NCI-H1694 (cell line): ENCODE results near the gene SNAI3.

Experiments
- DNase-seq: peaks from one replicate; lab custom pipeline; 2025; lab: John Stamatoyannopoulos, UW

The SNAI3 gene

GRCh38 chr16:88665570-88665969, 20.7 kb downstream of the SNAI3 start:
- DNase-seq = no peak

GRCh38 chr16:88665148-88665547, 21.2 kb downstream of the SNAI3 start:
- no peak for DNase-seq

GRCh38 chr16:88662843-88663606, 23.3 kb downstream of the SNAI3 start, which contains the start of gene MVD:
Gene MVD (minus strand): TSS chr16:88663091. CDS start chr16:88663080, 11 bp downstream.
- DNase-seq = peak; percentile 89

GRCh38 chr16:88662222-88662842, 24.0 kb downstream of the SNAI3 start:
- DNase-seq = no peak

GRCh38 chr16:88661468-88661867, 24.8 kb downstream of the SNAI3 start:
- no peak for DNase-seq

- DNase-seq = no peak
Observed at GRCh38 chr16:88659160-88659559, 27.1 kb downstream of the SNAI3 start.

- no peak for DNase-seq
Observed at GRCh38 chr16:88658714-88659113, 27.6 kb downstream of the SNAI3 start.

- no peak for DNase-seq
Observed at GRCh38 chr16:88657371-88657770, 28.9 kb downstream of the SNAI3 start.

- DNase-seq = no peak
Observed at GRCh38 chr16:88656291-88656980, 29.9 kb downstream of the SNAI3 start.

GRCh38 chr16:88655733-88656281, 30.5 kb downstream of the SNAI3 start:
- no peak for DNase-seq

- no peak for DNase-seq
Observed at GRCh38 chr16:88655053-88655732, 31.1 kb downstream of the SNAI3 start.

- no peak for DNase-seq
Observed at GRCh38 chr16:88654363-88655052, 31.8 kb downstream of the SNAI3 start.

- no peak for DNase-seq
Observed at GRCh38 chr16:88653596-88654362, 32.5 kb downstream of the SNAI3 start.

- no peak for DNase-seq
Observed at GRCh38 chr16:88653101-88653500, 33.2 kb downstream of the SNAI3 start.

GRCh38 chr16:88652762-88653063, 33.6 kb downstream of the SNAI3 start:
- no peak for DNase-seq

- DNase-seq = no peak
Observed at GRCh38 chr16:88651989-88652761, 34.1 kb downstream of the SNAI3 start.

GRCh38 chr16:88651276-88651988, 34.9 kb downstream of the SNAI3 start:
- DNase-seq = no peak

- no peak for DNase-seq
Observed at GRCh38 chr16:88650749-88651275, 35.5 kb downstream of the SNAI3 start, which contains the start of gene CYBA. Gene CYBA (minus strand): TSS chr16:88651053. CDS start chr16:88651013, 40 bp downstream.
